GM20000 (cell line): Measurements from ENCODE around the gene SIK2.

ENCODE experiments used
- DNase-seq: peaks from one replicate; pipeline ENCODE4 v3.0.0; 2012; ENCODE audit warnings: low spot score
- TF ChIP-seq, protein P1 (sequence below): IDR thresholded peaks from 2 replicates; pipeline ENCODE4 v1.5.1; 2012; ENCODE audit warnings: mild to moderate bottlenecking, control low read depth; ENCODE audit errors: extremely low read depth, missing control alignments

SIK2 gene

DNA sequence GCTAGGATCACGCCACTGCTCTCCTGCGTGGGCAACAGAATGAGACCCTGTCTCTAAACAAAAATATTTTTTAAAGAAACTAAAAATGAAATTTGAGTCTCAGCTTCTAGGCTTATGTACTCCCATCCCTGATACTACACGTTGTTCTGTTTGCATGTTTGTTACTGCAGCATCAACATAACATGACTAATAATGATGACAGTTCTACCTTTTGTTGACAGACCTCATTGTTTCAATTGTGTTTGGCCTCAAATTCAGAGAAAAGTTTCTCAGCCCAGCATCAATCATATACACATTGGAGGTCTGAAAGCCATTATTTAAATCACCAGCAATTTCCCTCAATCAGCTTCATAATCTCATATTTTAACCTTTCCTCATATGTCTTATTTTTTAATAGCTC lies 40.9 kb upstream of the SIK2 start:
- DNase-seq, result no peak
- TF ChIP-seq, protein P1, sequence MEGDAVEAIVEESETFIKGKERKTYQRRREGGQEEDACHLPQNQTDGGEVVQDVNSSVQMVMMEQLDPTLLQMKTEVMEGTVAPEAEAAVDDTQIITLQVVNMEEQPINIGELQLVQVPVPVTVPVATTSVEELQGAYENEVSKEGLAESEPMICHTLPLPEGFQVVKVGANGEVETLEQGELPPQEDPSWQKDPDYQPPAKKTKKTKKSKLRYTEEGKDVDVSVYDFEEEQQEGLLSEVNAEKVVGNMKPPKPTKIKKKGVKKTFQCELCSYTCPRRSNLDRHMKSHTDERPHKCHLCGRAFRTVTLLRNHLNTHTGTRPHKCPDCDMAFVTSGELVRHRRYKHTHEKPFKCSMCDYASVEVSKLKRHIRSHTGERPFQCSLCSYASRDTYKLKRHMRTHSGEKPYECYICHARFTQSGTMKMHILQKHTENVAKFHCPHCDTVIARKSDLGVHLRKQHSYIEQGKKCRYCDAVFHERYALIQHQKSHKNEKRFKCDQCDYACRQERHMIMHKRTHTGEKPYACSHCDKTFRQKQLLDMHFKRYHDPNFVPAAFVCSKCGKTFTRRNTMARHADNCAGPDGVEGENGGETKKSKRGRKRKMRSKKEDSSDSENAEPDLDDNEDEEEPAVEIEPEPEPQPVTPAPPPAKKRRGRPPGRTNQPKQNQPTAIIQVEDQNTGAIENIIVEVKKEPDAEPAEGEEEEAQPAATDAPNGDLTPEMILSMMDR, result no peak

DNA sequence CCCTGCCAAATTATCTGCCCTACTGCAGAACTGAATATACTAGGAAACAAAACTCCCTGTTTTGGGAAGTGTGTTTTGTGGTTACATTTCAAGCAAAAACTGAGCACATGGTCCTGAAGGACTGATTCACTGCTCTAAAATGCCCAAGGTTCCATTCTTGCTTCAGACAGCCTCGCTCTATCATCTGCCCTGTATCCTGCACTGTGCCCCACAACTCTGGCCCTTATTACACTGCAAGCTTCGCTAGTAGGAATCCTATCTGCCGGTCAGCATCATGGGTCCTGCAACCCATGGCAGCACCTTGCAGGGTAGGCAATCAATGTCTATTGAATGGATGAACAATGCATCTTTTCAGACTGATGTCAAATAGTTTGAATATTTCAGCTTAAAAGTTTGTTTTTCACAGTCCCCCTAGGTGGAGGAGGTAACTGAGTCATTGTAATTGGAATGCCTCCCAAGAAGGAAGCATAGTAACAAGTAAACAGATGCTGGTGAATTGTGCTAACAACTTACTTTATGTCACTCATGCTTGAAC lies 40.4 kb upstream of the SIK2 start:
- DNase-seq, result no peak
- TF ChIP-seq, protein P1, result no peak

DNA sequence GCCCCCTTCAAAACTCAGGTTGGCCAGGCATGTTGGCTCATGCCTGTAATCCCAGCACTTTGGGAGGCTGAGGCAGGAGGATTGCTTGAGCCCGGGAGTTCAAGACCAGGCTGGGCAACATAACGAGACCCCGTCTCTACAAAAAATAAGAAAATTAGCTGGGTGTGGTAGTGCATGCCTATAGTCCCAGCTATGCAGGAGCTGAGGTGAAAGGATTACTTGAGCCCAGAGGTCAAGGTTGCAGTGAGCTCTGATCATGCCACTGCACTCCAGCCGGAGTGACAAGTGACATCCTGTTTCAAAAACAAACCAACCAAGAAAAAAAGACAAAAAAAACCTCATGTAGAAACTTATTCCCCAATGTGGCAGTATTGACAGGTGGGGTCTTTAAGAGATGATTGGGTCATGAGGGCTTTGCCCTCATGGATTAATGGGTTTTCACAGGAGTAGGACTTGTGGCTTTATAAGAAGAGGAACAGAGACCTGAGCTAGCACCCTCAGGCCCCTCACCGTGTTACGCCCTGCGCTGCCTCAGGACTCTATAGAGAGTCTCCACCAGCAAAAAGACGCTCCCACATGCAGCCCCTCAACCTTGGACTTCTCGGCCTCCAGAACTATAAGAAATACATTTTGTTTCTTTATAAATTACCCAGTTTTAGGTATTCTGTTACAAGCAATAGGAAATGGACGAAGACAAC lies 39.4 kb upstream of the SIK2 start:
- TF ChIP-seq, protein P1, result no peak
- DNase-seq, result no peak

DNA sequence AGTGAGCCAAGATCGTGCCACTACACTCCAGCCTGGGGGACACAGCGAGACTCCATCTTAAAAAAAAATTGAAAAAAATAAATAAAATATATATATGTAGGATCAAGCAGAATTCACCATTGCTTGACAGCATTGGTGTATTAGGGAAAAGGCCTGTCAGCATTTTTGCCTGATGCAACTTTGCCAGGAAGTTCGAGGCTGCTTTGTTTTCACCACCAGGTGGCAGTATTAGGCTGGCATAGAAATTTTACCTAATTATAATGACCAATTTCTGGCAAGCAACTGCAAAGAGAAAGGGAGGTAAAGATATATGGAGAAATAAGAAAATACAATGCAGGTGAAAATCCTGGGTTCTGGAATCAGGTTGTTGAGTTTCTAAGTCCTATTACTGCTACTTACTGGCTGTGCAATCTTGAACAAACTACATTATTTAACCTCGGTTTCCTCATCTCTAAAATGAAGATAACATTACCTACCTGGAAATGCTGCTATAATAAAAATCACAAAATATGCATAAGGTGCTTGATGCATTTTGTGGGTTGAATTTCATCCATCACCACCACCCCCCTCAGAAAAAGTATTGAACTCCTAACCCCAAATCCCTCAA lies 37.0 kb upstream of the SIK2 start:
- TF ChIP-seq, protein P1, result peak; percentile 68
- DNase-seq, result peak; percentile 56

DNA sequence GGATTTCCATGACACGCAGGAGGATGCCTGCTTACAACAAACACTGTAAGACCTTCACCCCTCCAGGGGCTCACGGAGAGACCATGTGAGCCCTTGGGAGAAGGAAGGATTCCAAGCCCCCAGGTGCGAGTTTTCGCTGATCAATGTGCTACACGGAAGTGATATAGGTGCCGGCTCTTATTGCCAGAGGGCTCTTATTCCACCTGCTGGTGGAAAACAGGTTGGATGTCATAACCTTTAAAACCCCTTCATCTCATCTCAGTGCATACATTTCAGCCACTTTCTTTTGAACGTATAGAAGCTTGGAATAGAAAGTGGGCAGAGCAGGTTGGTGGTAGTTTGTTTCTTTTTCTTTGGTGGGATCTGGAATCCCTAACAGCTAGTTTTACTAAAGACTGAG lies 35.9 kb upstream of the SIK2 start:
- TF ChIP-seq, protein P1, result no peak
- DNase-seq, result no peak

DNA sequence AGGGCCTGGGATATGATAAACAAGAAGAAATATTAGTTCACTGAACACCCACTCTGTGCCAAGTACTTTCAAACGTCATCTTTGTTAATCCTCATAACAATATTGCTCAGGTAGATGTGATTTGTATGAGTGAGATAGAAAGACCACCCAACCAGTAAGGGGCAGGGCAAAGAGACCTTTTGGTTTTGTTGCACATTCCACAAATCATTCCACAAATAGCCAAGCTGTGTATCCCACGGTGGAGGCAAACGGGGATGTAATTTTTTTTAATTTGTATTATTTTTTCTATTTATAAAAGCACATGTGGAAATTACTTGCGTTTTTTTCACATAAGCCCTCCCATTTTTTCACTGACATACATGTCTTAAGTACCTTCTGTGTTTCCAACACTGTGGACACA lies 32.8 kb upstream of the SIK2 start:
- TF ChIP-seq, protein P1, result no peak

DNA sequence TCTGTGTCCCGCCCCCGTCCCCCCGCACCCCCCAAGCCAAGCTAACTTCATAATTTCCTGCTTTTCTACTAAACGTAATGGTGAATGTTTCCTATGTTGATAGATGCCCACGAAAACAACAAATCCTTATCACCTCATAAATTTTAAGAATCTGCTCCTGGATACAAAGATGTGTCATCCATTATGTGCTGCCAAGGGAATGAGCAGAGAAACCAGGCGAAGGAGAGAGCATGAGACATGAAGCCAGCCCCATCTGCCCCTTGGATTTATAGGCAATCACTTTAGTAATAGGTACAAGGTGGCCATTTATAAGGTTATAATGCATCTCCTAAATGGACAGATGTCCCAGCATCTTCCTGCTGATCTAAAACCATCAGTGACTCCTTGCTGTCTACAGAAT lies 31.5 kb upstream of the SIK2 start:
- TF ChIP-seq, protein P1, result no peak
- DNase-seq, result no peak

More for the DNA sequence above, 32.8 kb upstream of the SIK2 start:
- DNase-seq, result no peak
